K562 (cell line): ENCODE data around the gene NFKB2. TPM values are rescaled to one million over a fixed set of nuclear protein-coding genes. Genes with fewer than 3 reads are reported as not detected.
A peak's percentile ranks its signal among the peaks of the same experiment; 100 is the strongest.

Experiments
- ATAC-seq: fragments of 200-7000 bp; cut with Tn5 transposase; 3 replicates; pipeline ENCODE4 v1.9.1; 2020; ENCODE audit warnings: moderate library complexity
- BruUV-seq: library from RNA; stranded (reverse); fragments of 400-500 nt; replicated peaks from 2 replicates; lab custom pipeline; 2021; lab: Mats Ljungman, UMichigan
- CTCF ChIA-PET: fragments of 300-600 bp; formaldehyde crosslinking; extraction: SDS; loops from one replicate; lab custom pipeline; 2021; ENCODE audit warnings: low intra/inter-chr PET ratio; lab: Yijun Ruan, JAX
- POLR2A ChIA-PET: fragments of 300-600, 350-650 bp; sonication (Branson Sonifier 250); formaldehyde crosslinking; extraction: SDS; loops from one replicate; lab custom pipeline; 2021; ENCODE audit warnings: antibody characterized with exemption, inconsistent platforms; lab: Yijun Ruan, JAX
- DNase-seq, 4 experiments: peaks; one replicate each; pipeline versions ENCODE4 v3.0.0 to v3.0.0-alpha.2; 2011 to 2018; ENCODE audit warnings: low spot score in 3 of 4, mixed read lengths in 3 of 4; ENCODE audit errors: extremely low read depth in 1 of 4
- FAIRE-seq: peaks from 2 replicates; lab custom pipeline; 2011; peaks lifted over from hg19 to GRCh38; lab: Jason Lieb, UNC
- H2AFZ ChIP-seq: 2 replicates; pipeline ENCODE4 v1.6.0; 2011; ENCODE audit warnings: low read depth, low read length, control low read depth, inconsistent platforms
- H3K27ac ChIP-seq: fragments of 200-600 bp; 3 replicates; pipeline ENCODE4 v1.8.0; 2011; ENCODE audit warnings: low read depth, mild to moderate bottlenecking, control low read depth, inconsistent platforms, low read length, moderate library complexity, mixed read lengths; ENCODE audit errors: extremely low read depth
- H3K27me3 ChIP-seq, 2 experiments: fragments of 300-600 bp in 1 of 2; 2 replicates in 1 of 2; 3 replicates in 1 of 2; pipeline versions ENCODE4 v1.6.0 to v1.8.0; 2011; ENCODE audit warnings: inconsistent platforms in 2 of 2, low read length in 2 of 2, mild to moderate bottlenecking in 1 of 2, mixed read lengths in 1 of 2, moderate library complexity in 1 of 2; ENCODE audit not compliant: control insufficient read depth in 2 of 2, insufficient read depth in 2 of 2
- H3K36me3 ChIP-seq: fragments of 300-600 bp; 3 replicates; pipeline ENCODE4 v1.8.0; 2011; ENCODE audit warnings: mild to moderate bottlenecking, low read length, inconsistent platforms; ENCODE audit not compliant: control insufficient read depth, insufficient read depth
- H3K4me1 ChIP-seq, 2 experiments: fragments of 200-600 bp in 1 of 2; replicated peaks in 1 of 2; 2 replicates in 1 of 2; 3 replicates in 1 of 2; pipeline versions ENCODE4 v1.5.1 to v1.8.0; 2011; ENCODE audit warnings: inconsistent platforms in 2 of 2, low read length in 2 of 2, mild to moderate bottlenecking in 1 of 2, mixed read lengths in 1 of 2, moderate library complexity in 1 of 2; ENCODE audit not compliant: control insufficient read depth in 2 of 2, insufficient read depth in 2 of 2
- H3K4me2 ChIP-seq: 2 replicates; pipeline ENCODE4 v1.6.1; 2011; ENCODE audit warnings: low read length, control low read depth, inconsistent platforms, mixed read lengths; ENCODE audit not compliant: insufficient read depth
- H3K4me3 ChIP-seq: fragments of 200-600 bp; sonication (generic), shearing (Covaris generic); 2 replicates; pipeline ENCODE4 v1.5.1; 2016; ENCODE audit warnings: control low read depth, inconsistent platforms
- H3K79me2 ChIP-seq: fragments of 200-600 bp; 3 replicates; pipeline ENCODE4 v1.8.0; 2011; ENCODE audit warnings: low read length, inconsistent platforms; ENCODE audit not compliant: control insufficient read depth, insufficient read depth
- H3K9ac ChIP-seq, 2 experiments: 2 replicates each; pipeline versions ENCODE4 v1.6.0 to v1.6.1; 2011; ENCODE audit warnings: low read depth in 2 of 2, low read length in 2 of 2, control low read depth in 1 of 2, inconsistent platforms in 1 of 2, mild to moderate bottlenecking in 1 of 2, mixed read lengths in 1 of 2; ENCODE audit not compliant: insufficient read depth in 1 of 2
- H3K9me1 ChIP-seq: one replicate; pipeline ENCODE4 v1.6.0; 2011; ENCODE audit warnings: inconsistent platforms, mild to moderate bottlenecking, low read length, moderate library complexity; ENCODE audit not compliant: control insufficient read depth, insufficient read depth
- H3K9me3 ChIP-seq: replicated peaks from 2 replicates; pipeline ENCODE4 v1.5.1; 2011; ENCODE audit warnings: low read depth, low read length, inconsistent platforms; ENCODE audit not compliant: control insufficient read depth, insufficient read depth
- H4K20me1 ChIP-seq: replicated peaks from 2 replicates; pipeline ENCODE4 v1.6.1; 2011; ENCODE audit warnings: low read length, inconsistent platforms, mixed read lengths; ENCODE audit not compliant: control insufficient read depth, insufficient read depth
- ATF2 ChIP-seq: sonication (generic); formaldehyde crosslinking; IDR thresholded peaks from 2 replicates; pipeline ENCODE4 v1.8.1; 2022; ENCODE audit warnings: missing genetic modification reagents
- DPF2 ChIP-seq: fragments of 450-650 bp; IDR thresholded peaks from 2 replicates; pipeline ENCODE4 v1.6.1; 2016
- GABPB2 ChIP-seq: fragments of 250-450 bp; sonication (Bioruptor Pico); conservative IDR thresholded peaks from 2 replicates; pipeline ENCODE4 v1.5.1; 2021; ENCODE audit warnings: mild to moderate bottlenecking
- L3MBTL2 ChIP-seq: fragments of 450-650 bp; IDR thresholded peaks from 2 replicates; pipeline ENCODE4 v1.6.1; 2016; ENCODE audit warnings: mild to moderate bottlenecking, moderate library complexity
- MCM3 ChIP-seq: fragments of 450-650 bp; IDR thresholded peaks from 2 replicates; pipeline ENCODE4 v1.6.1; 2016
- NR2C2 ChIP-seq, 2 experiments: fragments of 200-800 bp in 1 of 2; sonication (Bioruptor generic) in 1 of 2; sonication (generic) in 1 of 2; formaldehyde crosslinking in 1 of 2; IDR thresholded peaks; 2 replicates each; pipeline versions ENCODE4 v1.6.1 to v1.8.0; 2016 to 2022; ENCODE audit warnings: mild to moderate bottlenecking in 1 of 2, missing compliant biosample characterization in 1 of 2, missing genetic modification characterization in 1 of 2, missing genetic modification reagents in 1 of 2
- REST ChIP-seq, 2 experiments: fragments of 450-650 bp; formaldehyde crosslinking in 1 of 2; IDR thresholded peaks; 2 replicates each; pipeline versions ENCODE4 v1.4.0 to v1.6.1; 2014 to 2020; ENCODE audit warnings: mild to moderate bottlenecking in 2 of 2, borderline replicate concordance in 1 of 2, low read depth in 1 of 2
- SAFB ChIP-seq: fragments of 200-400 bp; formaldehyde crosslinking; IDR thresholded peaks from 2 replicates; pipeline ENCODE4 v1.6.1; 2017; ENCODE audit warnings: low read depth, low read length, borderline replicate concordance
- SIRT6 ChIP-seq: IDR thresholded peaks from one replicate; pipeline ENCODE4 v1.6.1; 2012; ENCODE audit warnings: low read depth, mild to moderate bottlenecking, control low read depth, inconsistent platforms, low read length, moderate library complexity
- SMAD4 ChIP-seq: fragments of 250-450 bp; sonication (Bioruptor Pico); conservative IDR thresholded peaks from 2 replicates; pipeline ENCODE4 v1.8.0; 2021; ENCODE audit warnings: inconsistent platforms, mild to moderate bottlenecking, moderate library complexity
- TAF1 ChIP-seq: IDR thresholded peaks from 2 replicates; pipeline ENCODE4 v1.6.1; 2011; ENCODE audit warnings: mild to moderate bottlenecking, low read length, moderate library complexity; ENCODE audit not compliant: insufficient read depth, control insufficient read depth, severe bottlenecking; ENCODE audit errors: extremely low read depth
- WGBS: fragments of 100-300 bp; shearing (Covaris generic); methylation state at CpG from one replicate; pipeline ENCODE4 v1.1.6; 2016; ENCODE audit warnings: low coverage, mixed read lengths; ENCODE audit not compliant: insufficient coverage; ENCODE audit errors: missing lambda C conversion rate; 5-methylcytosine and 5-hydroxymethylcytosine counted together
- in situ Hi-C: fragments of 300-500 bp; cut with MboI; formaldehyde crosslinking; loops from 4 replicates; pipeline ENCODE4 v1.15.0; 2018; ENCODE audit warnings: inconsistent platforms, mixed read lengths
- intact Hi-C: fragments of 100-400 bp; cut with micrococcal nuclease; formaldehyde crosslinking; loops from 2 replicates; pipeline ENCODE4 v1.14.2; 2022
- polyA plus RNA-seq, 8 experiments: library from polyadenylated mRNA; depleted of rRNA in 4 of 8; stranded (reverse) in 5 of 8; unstranded in 3 of 8; fragments of >200 nt; fragmentation: Nextera tagmentation in 2 of 8; fragmentation: Illumina TruSeq in 1 of 8; extraction: Ambion mirVana in 2 of 8; extraction: Trizol in 1 of 8; gene quantifications; 2 replicates each; pipeline versions ENCODE4 v1.2.1 to v1.2.3, GENCODE V29; 2011 to 2014; ENCODE audit warnings: inconsistent platforms in 1 of 8, missing spikeins in 1 of 8
- total RNA-seq, 7 experiments: library from RNA; depleted of rRNA in 6 of 7; stranded (reverse); fragments of >200 nt in 6 of 7; fragmentation: Illumina TruSeq in 2 of 7; extraction: Trizol in 2 of 7; gene quantifications; 2 replicates each; pipeline versions ENCODE4 v1.2.1 to v1.2.3, GENCODE V29; 2011 to 2021; ENCODE audit warnings: low replicate concordance in 1 of 7

Gene NFKB2
- total and polyA plus RNA-seq, 9 of the 15 experiments (the other 6 are each of a cell fraction or from before 2014, with no cell fraction given), result 0.07 to 20.3 (median 7.9) TPM

GRCh38 chr10:102421757-102422512, 26.4 kb downstream of the NFKB2 start:
- peaks cover 12 to 53% of the 10 kb centered on the region in 2 experiments; a peak in 4 of 5 replicates for H3K4me1 ChIP-seq
- H3K27ac ChIP-seq, result peak overlapping the region; percentile 80
- H3K4me2 ChIP-seq, result peak overlapping the region; percentile 74
- peak; percentile 69 for ATAC-seq
- no peaks in the 10 kb centered on the region for H3K9me3 ChIP-seq
- H3K9ac ChIP-seq, result peak overlapping the region; percentile 65 to 96
- H3K79me2 ChIP-seq, result peaks cover 25% of the 10 kb centered on the region
- peak; percentile 54 to 83 (median 60) for DNase-seq
- WGBS, result 0% methylated on average over 22 of the region's 62 CpGs
- intact Hi-C loops, result loop anchor here (1.0 to 5.0 kb wide), 3 partner anchors 27 to 57 kb away; partner anchors contain the start of gene NFKB2
- POLR2A ChIA-PET, result interaction anchor here (0.6 to 5.3 kb wide), 14 partner anchors 9 to 1739 kb away, joined by 3 to 34 read pairs (median 4); partner anchors contain the start of genes C10orf95, CUEDC2, GBF1 and PITX3
- no peaks in the 10 kb centered on the region for H4K20me1 ChIP-seq
- peaks cover 17% of the 10 kb centered on the region; the same call in 2 of the 3 replicates for H3K36me3 ChIP-seq
- peak; percentile 83 for FAIRE-seq
- peak overlapping the region; percentile 93 for H3K4me3 ChIP-seq
- CTCF ChIA-PET, result no interaction called here
- no peaks in the 10 kb centered on the region for H3K9me1 ChIP-seq
- TSS peak; percentile 37 for BruUV-seq
- in situ Hi-C loops, result no loop called here
- H3K27me3 ChIP-seq, result no peaks in the 10 kb centered on the region
- H2AFZ ChIP-seq, result peak overlapping the region; percentile 87
- TF ChIP-seq REST (IDR thresholded peaks at IDR 0.05; ENCODE audit: borderline replicate concordance) (peak; percentile 46; the same call in 1 of the 2 replicates), REST (CRISPR knock-in tag; IDR thresholded peaks at IDR 0.05; ENCODE audit: low read depth) (no peak), GABPB2 (CRISPR knock-in tag) (no peak), MCM3 (no peak), SMAD4 (CRISPR knock-in tag) (no peak), TAF1 (peak; percentile 31), L3MBTL2 (no peak), SAFB (peak; percentile 55; the same call in 1 of the 2 replicates), ATF2 (CRISPR knock-in tag) (no peak), DPF2 (no peak), SIRT6 (no peak), NR2C2 (CRISPR knock-in tag; IDR thresholded peaks at IDR 0.05) (peak; percentile 48; the same call in 1 of the 2 replicates), NR2C2 (tag; IDR thresholded peaks at IDR 0.05) (no peak)
